HCT116 (cell line): ENCODE results near the gene VPS39. TPM values are rescaled to one million over a fixed set of nuclear protein-coding genes. Genes with fewer than 3 reads are reported as not detected.

ENCODE experiments used
- ATAC-seq: fragments of 200-7000 bp; cut with Tn5 transposase; 2 replicates; pipeline ENCODE4 v1.9.1; 2020; ENCODE audit warnings: mild to moderate bottlenecking, moderate library complexity
- BruUV-seq: library from RNA; stranded (reverse); fragments of 400-500 nt; replicated peaks from 2 replicates; lab custom pipeline; 2021; lab: Mats Ljungman, UMichigan
- CTCF ChIA-PET: fragments of 300-600 bp; sonication (Branson Sonifier 250); formaldehyde crosslinking; loops from one replicate; lab custom pipeline; 2021; ENCODE audit warnings: antibody characterized with exemption; lab: Charles Lee
- POLR2A ChIA-PET: fragments of 300-600, 350-600 bp; sonication (Branson Sonifier 250); formaldehyde crosslinking; loops from one replicate; lab custom pipeline; 2021; ENCODE audit warnings: antibody characterized with exemption; lab: Charles Lee
- RAD21 ChIA-PET, 2 experiments: fragments of 300-600 bp; sonication (Branson Sonifier 250); formaldehyde crosslinking; loops; one replicate each; lab custom pipeline; 2023; ENCODE audit warnings: low total read pairs in 2 of 2; ENCODE audit not compliant: uncharacterized antibody in 2 of 2, unreplicated experiment in 2 of 2, low non-redundant PET in 1 of 2; lab: Charles Lee
- DNase-seq: peaks from one replicate; pipeline ENCODE4 v3.0.0-alpha.2; 2010; ENCODE audit warnings: low read depth, low spot score
- H2AFZ ChIP-seq: fragments of 200-600 bp; shearing (Covaris generic), sonication (generic); 2 replicates; pipeline ENCODE4 v1.6.1; 2017; ENCODE audit warnings: low read depth, mixed run types, mixed read lengths, antibody characterized with exemption, low read length; ENCODE audit not compliant: poor library complexity, severe bottlenecking
- H3K27ac ChIP-seq: 2 replicates; pipeline ENCODE4 v1.5.1; 2012; ENCODE audit warnings: low read depth, low read length
- H3K27me3 ChIP-seq: fragments of 200-600 bp; sonication (generic); 2 replicates; pipeline ENCODE4 v1.6.1; 2016; ENCODE audit warnings: mixed run types, low read length, mixed read lengths; ENCODE audit not compliant: insufficient read depth
- H3K36me3 ChIP-seq, 2 experiments: fragments of 200-500 bp in 1 of 2; fragments of 200-600 bp in 1 of 2; sonication (Bioruptor generic) in 1 of 2; sonication (generic) in 1 of 2; 2 replicates each; pipeline versions ENCODE4 v1.5.1 to v1.6.1; 2014 to 2016; ENCODE audit warnings: low read length in 2 of 2, inconsistent platforms in 1 of 2, mixed read lengths in 1 of 2, mixed run types in 1 of 2; ENCODE audit not compliant: insufficient read depth in 2 of 2, control insufficient read depth in 1 of 2
- H3K4me1 ChIP-seq, 2 experiments: fragments of 200-600 bp in 1 of 2; sonication (generic) in 1 of 2; 2 replicates each; pipeline versions ENCODE4 v1.5.1 to v1.6.1; 2012 to 2017; ENCODE audit warnings: low read length in 2 of 2, inconsistent platforms in 1 of 2, mild to moderate bottlenecking in 1 of 2, mixed read lengths in 1 of 2, mixed run types in 1 of 2, moderate library complexity in 1 of 2; ENCODE audit not compliant: insufficient read depth in 2 of 2, control insufficient read depth in 1 of 2
- H3K4me2 ChIP-seq: fragments of 200-600 bp; sonication (generic); 2 replicates; pipeline ENCODE4 v1.6.1; 2017; ENCODE audit warnings: mixed run types, low read length, mixed read lengths
- H3K4me3 ChIP-seq, 2 experiments: fragments of 200-600 bp in 1 of 2; sonication (generic) in 1 of 2; replicated peaks in 1 of 2; 2 replicates each; pipeline ENCODE4 v1.5.1; 2011 to 2016; ENCODE audit warnings: low read length in 2 of 2, control low read depth in 1 of 2, low read depth in 1 of 2, mild to moderate bottlenecking in 1 of 2, mixed read lengths in 1 of 2, mixed run types in 1 of 2
- H3K79me2 ChIP-seq: fragments of 200-600 bp; sonication (generic); 2 replicates; pipeline ENCODE4 v1.6.1; 2017; ENCODE audit warnings: mild to moderate bottlenecking, mixed run types, low read length, moderate library complexity, mixed read lengths; ENCODE audit not compliant: insufficient read depth
- H3K9ac ChIP-seq: fragments of 200-600 bp; sonication (generic); 2 replicates; pipeline ENCODE4 v1.6.1; 2016; ENCODE audit warnings: low read length, mixed read lengths
- H3K9me2 ChIP-seq: fragments of 200-600 bp; sonication (generic), shearing (Covaris generic); 2 replicates; pipeline ENCODE4 v1.6.1; 2017; ENCODE audit warnings: mixed run types, mild to moderate bottlenecking, moderate library complexity; ENCODE audit not compliant: insufficient read depth
- H3K9me3 ChIP-seq, 2 experiments: fragments of 200-500 bp in 1 of 2; fragments of 200-600 bp in 1 of 2; sonication (Bioruptor generic) in 1 of 2; sonication (generic) in 1 of 2; 2 replicates each; pipeline ENCODE4 v1.6.1; 2014 to 2017; ENCODE audit warnings: low read length in 2 of 2, mixed read lengths in 2 of 2, inconsistent platforms in 1 of 2, low read depth in 1 of 2, mild to moderate bottlenecking in 1 of 2, mixed run types in 1 of 2, moderate library complexity in 1 of 2; ENCODE audit not compliant: control insufficient read depth in 1 of 2, insufficient read depth in 1 of 2
- H4K20me1 ChIP-seq: fragments of 200-600 bp; sonication (generic), shearing (Covaris generic); 2 replicates; pipeline ENCODE4 v1.6.1; 2017; ENCODE audit warnings: mixed run types, mild to moderate bottlenecking, moderate library complexity; ENCODE audit not compliant: insufficient read depth
- CBX3 ChIP-seq: IDR thresholded peaks from 2 replicates; pipeline ENCODE4 v1.6.1; 2012; ENCODE audit warnings: low read depth
- JUND ChIP-seq: IDR thresholded peaks from 2 replicates; pipeline ENCODE4 v1.6.1; 2012
- TCF7L2 ChIP-seq: IDR thresholded peaks from 2 replicates; pipeline ENCODE4 v1.7.0; 2011; ENCODE audit warnings: borderline replicate concordance, inconsistent platforms; ENCODE audit not compliant: insufficient read depth, insufficient read length; ENCODE audit errors: extremely low read depth
- YY1 ChIP-seq: IDR thresholded peaks from 2 replicates; pipeline ENCODE4 v1.6.1; 2011; ENCODE audit warnings: low read length, low read depth, moderate library complexity, mild to moderate bottlenecking; ENCODE audit not compliant: insufficient replicate concordance; ENCODE audit errors: extremely low read depth
- intact Hi-C: fragments of 100-400 bp; cut with micrococcal nuclease; formaldehyde crosslinking; loops from 2 replicates; pipeline ENCODE4 v1.10.0; 2022
- total RNA-seq: library from RNA; stranded (reverse); gene quantifications from one replicate; pipeline ENCODE4 v1.2.1, GENCODE V29; 2021; ENCODE audit not compliant: unreplicated experiment
- TF ChIP-seq, protein P1 (sequence below), 3 experiments: fragments of 200-600 bp in 1 of 3; sonication (generic) in 1 of 3; IDR thresholded peaks in 2 of 3; conservative IDR thresholded peaks in 1 of 3; 2 replicates each; pipeline ENCODE4 v1.5.1; 2012 to 2017; ENCODE audit warnings: low read depth in 2 of 3, low read length in 2 of 3, antibody characterized with exemption in 1 of 3, borderline replicate concordance in 1 of 3, control low read depth in 1 of 3, mild to moderate bottlenecking in 1 of 3, mixed read lengths in 1 of 3, mixed run types in 1 of 3, moderate library complexity in 1 of 3; ENCODE audit not compliant: insufficient read depth in 1 of 3
- TF ChIP-seq, protein P2 (sequence below): IDR thresholded peaks from 2 replicates; pipeline ENCODE4 v1.6.1; 2012
- TF ChIP-seq, protein P3 (sequence below): IDR thresholded peaks from 2 replicates; pipeline ENCODE4 v1.6.1; 2012; ENCODE audit warnings: low read depth

VPS39 gene
- total RNA-seq, 1 experiment from 2014 or later: 40.1 TPM

DNA sequence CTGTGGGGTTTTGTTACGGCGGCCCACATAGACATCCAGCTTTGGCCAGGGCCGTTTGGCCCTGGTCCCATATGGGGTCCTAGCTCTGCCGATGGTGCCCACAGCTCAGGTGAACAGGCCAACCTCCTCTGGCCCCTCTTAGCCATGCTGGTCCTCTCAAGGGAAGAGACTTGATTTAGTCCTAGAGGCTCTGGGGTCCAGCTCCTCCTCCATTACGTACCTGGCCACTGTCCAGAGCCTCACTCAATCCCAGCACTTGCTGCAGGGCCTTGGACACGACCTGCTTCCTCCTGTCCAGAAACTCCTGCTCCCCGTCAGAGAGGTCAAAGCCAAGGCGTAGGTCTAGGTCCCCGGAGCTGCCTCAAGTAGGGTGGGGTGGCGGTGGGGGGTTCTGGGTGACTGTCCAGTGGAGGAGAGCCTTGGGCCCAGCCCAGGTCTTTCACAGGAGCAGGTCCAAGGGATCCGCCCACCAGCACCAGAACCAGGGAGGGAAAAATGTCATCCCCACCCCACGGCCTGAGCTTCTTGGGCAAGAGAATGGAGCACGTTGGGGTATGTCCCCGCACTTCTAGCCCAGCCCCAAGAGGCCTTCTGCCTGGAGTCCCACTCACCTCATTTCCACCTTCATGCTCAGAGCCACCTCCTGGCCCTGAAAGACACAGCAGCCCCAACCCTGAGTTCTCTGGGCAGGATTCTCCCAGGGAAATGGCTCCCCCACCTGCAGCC, 58.4 kb downstream of the VPS39 start:
- ChIA-PET POLR2A (no interaction called here), RAD21 (no interaction called here), CTCF (interaction anchor here (1.1 to 1.3 kb wide), 2 partner anchors 11 to 236 kb away, joined by 3 to 4 read pairs; no protein-coding TSS in a partner anchor)
- no peaks in the 10 kb centered on the region for H3K79me2 ChIP-seq
- no peak for DNase-seq
- H3K36me3 ChIP-seq: no peaks in the 10 kb centered on the region
- H3K9ac ChIP-seq: no peak overlapping the region
- no peaks in the 10 kb centered on the region for H3K9me2 ChIP-seq
- H3K27me3 ChIP-seq: no peaks in the 10 kb centered on the region
- H3K9me3 ChIP-seq: no peaks in the 10 kb centered on the region
- no TSS peak for BruUV-seq
- ATAC-seq: 0 out of 2 replicates have a peak, but pooled peaks have one; percentile 35
- no peak overlapping the region for H3K27ac ChIP-seq
- no peaks in the 10 kb centered on the region for H4K20me1 ChIP-seq
- no peaks in the 10 kb centered on the region for H3K4me1 ChIP-seq
- H3K4me3 ChIP-seq: no peak overlapping the region
- intact Hi-C loops: no loop called here
- no peak for TF ChIP-seq CBX3
- TF ChIP-seq, protein P1, sequence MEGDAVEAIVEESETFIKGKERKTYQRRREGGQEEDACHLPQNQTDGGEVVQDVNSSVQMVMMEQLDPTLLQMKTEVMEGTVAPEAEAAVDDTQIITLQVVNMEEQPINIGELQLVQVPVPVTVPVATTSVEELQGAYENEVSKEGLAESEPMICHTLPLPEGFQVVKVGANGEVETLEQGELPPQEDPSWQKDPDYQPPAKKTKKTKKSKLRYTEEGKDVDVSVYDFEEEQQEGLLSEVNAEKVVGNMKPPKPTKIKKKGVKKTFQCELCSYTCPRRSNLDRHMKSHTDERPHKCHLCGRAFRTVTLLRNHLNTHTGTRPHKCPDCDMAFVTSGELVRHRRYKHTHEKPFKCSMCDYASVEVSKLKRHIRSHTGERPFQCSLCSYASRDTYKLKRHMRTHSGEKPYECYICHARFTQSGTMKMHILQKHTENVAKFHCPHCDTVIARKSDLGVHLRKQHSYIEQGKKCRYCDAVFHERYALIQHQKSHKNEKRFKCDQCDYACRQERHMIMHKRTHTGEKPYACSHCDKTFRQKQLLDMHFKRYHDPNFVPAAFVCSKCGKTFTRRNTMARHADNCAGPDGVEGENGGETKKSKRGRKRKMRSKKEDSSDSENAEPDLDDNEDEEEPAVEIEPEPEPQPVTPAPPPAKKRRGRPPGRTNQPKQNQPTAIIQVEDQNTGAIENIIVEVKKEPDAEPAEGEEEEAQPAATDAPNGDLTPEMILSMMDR (IDR thresholded peaks at IDR 0.05 in 2 of 3, conservative IDR thresholded peaks at IDR 0.05 in 1 of 3; ENCODE audit: borderline replicate concordance in 1 of 3, insufficient read depth in 1 of 3, low read depth in 2 of 3, low read length in 2 of 3): 0 out of 6 replicates have a peak, but pooled peaks of 1 of the 3 experiments have one; percentile 11
- H2AFZ ChIP-seq: no peak overlapping the region
- no peak overlapping the region for H3K4me2 ChIP-seq

DNA sequence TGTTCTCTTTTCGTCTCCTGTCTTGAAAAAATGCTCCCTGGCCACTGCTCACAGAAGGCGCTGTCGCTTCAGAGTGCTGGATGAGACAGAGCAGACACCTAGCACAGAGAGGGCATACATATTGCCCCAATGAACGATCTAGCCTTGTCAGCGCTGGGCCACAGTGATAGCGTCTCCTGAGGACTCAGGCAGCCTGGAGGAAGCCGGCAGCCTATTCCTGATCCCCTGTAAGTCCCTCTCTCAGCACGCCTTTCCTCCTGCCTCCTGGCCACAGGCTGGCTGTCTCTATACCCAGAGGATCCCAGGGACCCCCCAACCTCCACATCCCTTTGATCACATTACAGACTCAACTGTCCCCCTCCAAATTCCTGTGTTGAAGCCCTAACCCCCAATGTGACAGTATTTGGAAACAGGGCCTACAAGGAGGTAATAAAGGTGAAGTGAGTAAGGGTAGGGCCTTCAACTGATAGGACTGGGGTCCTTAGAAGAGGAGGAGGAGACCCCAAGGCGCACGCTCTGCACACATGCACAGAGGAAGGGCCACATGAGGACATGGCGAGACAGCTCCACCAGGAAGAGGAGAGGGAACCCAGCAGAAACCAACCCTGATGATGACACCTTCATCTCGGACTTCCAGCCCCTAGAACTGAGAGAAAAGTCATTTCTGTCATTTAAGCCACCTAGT, 59.2 kb downstream of the VPS39 start:
- Histone ChIP-seq H3K4me1 (no peaks in the 10 kb centered on the region), H3K79me2 (no peaks in the 10 kb centered on the region), H3K9ac (no peak overlapping the region), H3K9me3 (no peaks in the 10 kb centered on the region), H3K27me3 (no peaks in the 10 kb centered on the region), H3K36me3 (no peaks in the 10 kb centered on the region), H2AFZ (no peak overlapping the region), H3K9me2 (no peaks in the 10 kb centered on the region), H3K4me3 (no peak overlapping the region), H3K27ac (no peak overlapping the region), H3K4me2 (no peak overlapping the region), H4K20me1 (no peaks in the 10 kb centered on the region)
- ATAC-seq (no peak), DNase-seq (no peak)
- no TSS peak for BruUV-seq
- ChIA-PET RAD21 (no interaction called here), CTCF (interaction anchor here (0.9 to 1.6 kb wide), 2 partner anchors 11 to 14 kb away, joined by 3 to 8 read pairs; no protein-coding TSS in a partner anchor), POLR2A (no interaction called here)
- intact Hi-C loops: no loop called here
- TF ChIP-seq YY1 (no peak), TCF7L2 (no peak), JUND (no peak), CBX3 (no peak)
- TF ChIP-seq, protein P2, sequence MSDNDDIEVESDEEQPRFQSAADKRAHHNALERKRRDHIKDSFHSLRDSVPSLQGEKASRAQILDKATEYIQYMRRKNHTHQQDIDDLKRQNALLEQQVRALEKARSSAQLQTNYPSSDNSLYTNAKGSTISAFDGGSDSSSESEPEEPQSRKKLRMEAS: no peak
- TF ChIP-seq, protein P3, sequence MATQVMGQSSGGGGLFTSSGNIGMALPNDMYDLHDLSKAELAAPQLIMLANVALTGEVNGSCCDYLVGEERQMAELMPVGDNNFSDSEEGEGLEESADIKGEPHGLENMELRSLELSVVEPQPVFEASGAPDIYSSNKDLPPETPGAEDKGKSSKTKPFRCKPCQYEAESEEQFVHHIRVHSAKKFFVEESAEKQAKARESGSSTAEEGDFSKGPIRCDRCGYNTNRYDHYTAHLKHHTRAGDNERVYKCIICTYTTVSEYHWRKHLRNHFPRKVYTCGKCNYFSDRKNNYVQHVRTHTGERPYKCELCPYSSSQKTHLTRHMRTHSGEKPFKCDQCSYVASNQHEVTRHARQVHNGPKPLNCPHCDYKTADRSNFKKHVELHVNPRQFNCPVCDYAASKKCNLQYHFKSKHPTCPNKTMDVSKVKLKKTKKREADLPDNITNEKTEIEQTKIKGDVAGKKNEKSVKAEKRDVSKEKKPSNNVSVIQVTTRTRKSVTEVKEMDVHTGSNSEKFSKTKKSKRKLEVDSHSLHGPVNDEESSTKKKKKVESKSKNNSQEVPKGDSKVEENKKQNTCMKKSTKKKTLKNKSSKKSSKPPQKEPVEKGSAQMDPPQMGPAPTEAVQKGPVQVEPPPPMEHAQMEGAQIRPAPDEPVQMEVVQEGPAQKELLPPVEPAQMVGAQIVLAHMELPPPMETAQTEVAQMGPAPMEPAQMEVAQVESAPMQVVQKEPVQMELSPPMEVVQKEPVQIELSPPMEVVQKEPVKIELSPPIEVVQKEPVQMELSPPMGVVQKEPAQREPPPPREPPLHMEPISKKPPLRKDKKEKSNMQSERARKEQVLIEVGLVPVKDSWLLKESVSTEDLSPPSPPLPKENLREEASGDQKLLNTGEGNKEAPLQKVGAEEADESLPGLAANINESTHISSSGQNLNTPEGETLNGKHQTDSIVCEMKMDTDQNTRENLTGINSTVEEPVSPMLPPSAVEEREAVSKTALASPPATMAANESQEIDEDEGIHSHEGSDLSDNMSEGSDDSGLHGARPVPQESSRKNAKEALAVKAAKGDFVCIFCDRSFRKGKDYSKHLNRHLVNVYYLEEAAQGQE: no peak
